Activated CD8-positive, alpha-beta T cell treated with anti-CD3 and anti-CD28 coated beads for 36 hours (primary cell): ENCODE measurements around the gene UTP4. TPM values are rescaled to one million over a fixed set of nuclear protein-coding genes. Genes with fewer than 3 reads are reported as not detected.

Experiments
- ATAC-seq: fragments of 200-7000 bp; cut with Tn5 transposase; one replicate; pipeline ENCODE4 v1.10.0; 2021; ENCODE audit warnings: mild to moderate bottlenecking, moderate library complexity
- CTCF ChIA-PET: fragments of 350-600 bp; sonication (Branson Sonifier 250); formaldehyde crosslinking; loops from one replicate; lab custom pipeline; 2021; ENCODE audit warnings: antibody characterized with exemption; lab: Charles Lee
- POLR2A ChIA-PET: fragments of 350-600 bp; sonication (Branson Sonifier 250); formaldehyde crosslinking; loops from one replicate; lab custom pipeline; 2021; ENCODE audit warnings: antibody characterized with exemption; lab: Charles Lee
- DNase-seq: peaks from one replicate; pipeline ENCODE4 v3.0.0-alpha.2; 2020
- H3K27ac Mint-ChIP-seq: one replicate; pipeline ENCODE4 v1.8.0; 2021; ENCODE audit warnings: mild to moderate bottlenecking, mixed read lengths
- H3K27me3 Mint-ChIP-seq: one replicate; pipeline ENCODE4 v1.8.0; 2021; ENCODE audit warnings: mixed read lengths
- H3K36me3 Mint-ChIP-seq: one replicate; pipeline ENCODE4 v1.8.0; 2021; ENCODE audit warnings: low read depth, mixed read lengths
- H3K4me1 Mint-ChIP-seq: one replicate; pipeline ENCODE4 v1.8.0; 2021; ENCODE audit warnings: low read depth, mixed read lengths
- H3K4me3 Mint-ChIP-seq: one replicate; pipeline ENCODE4 v1.8.0; 2021; ENCODE audit warnings: mild to moderate bottlenecking, moderate library complexity, mixed read lengths
- H3K9me3 Mint-ChIP-seq: one replicate; pipeline ENCODE4 v1.8.0; 2021; ENCODE audit warnings: mixed read lengths
- CTCF ChIP-seq: fragments of 200-600 bp; IDR thresholded peaks from one replicate; pipeline ENCODE4 v1.8.0; 2022; ENCODE audit warnings: antibody characterized with exemption, mild to moderate bottlenecking
- intact Hi-C: fragments of 100-400 bp; cut with micrococcal nuclease; formaldehyde crosslinking; loops from one replicate; pipeline ENCODE4 v1.10.0; 2022
- total RNA-seq, 2 experiments: library from RNA; stranded (reverse); gene quantifications; one replicate each; pipeline ENCODE4 v1.2.3, GENCODE V29; 2021

The UTP4 gene
- total RNA-seq, 2 experiments from 2014 or later, result 112 to 121 TPM

- CTCF ChIA-PET, result interaction anchor here (1.2 to 4.1 kb wide), 4 partner anchors 13 to 537 kb away, joined by 3 to 14 read pairs (median 6); no protein-coding TSS in a partner anchor
- POLR2A ChIA-PET, result no interaction called here
- intact Hi-C loops, result no loop called here
- Mint-ChIP-seq H3K9me3 (no peaks in the 10 kb centered on the region), H3K27ac (peak overlapping the region; percentile 12), H3K27me3 (no peaks in the 10 kb centered on the region), H3K4me1 (peaks cover 36% of the 10 kb centered on the region), H3K4me3 (no peak overlapping the region), H3K36me3 (peaks cover 28% of the 10 kb centered on the region)
- DNase-seq (no peak), ATAC-seq (no peak)
- no peak for TF ChIP-seq CTCF
Measured at GRCh38 chr16:69127966-69128510, 4.4 kb upstream of the UTP4 start.

- H3K36me3 Mint-ChIP-seq, result peaks cover 42% of the 10 kb centered on the region
- CTCF ChIA-PET, result interaction anchor here (0.9 to 4.1 kb wide), 7 partner anchors 9 to 540 kb away, joined by 3 to 14 read pairs (median 4); no protein-coding TSS in a partner anchor
- DNase-seq (no peak), ATAC-seq (no peak)
- H3K4me3 Mint-ChIP-seq, result peak overlapping the region; percentile 88
- no peaks in the 10 kb centered on the region for H3K27me3 Mint-ChIP-seq
- no peak for TF ChIP-seq CTCF
- no peaks in the 10 kb centered on the region for H3K9me3 Mint-ChIP-seq
- peak overlapping the region; percentile 93 for H3K27ac Mint-ChIP-seq
- POLR2A ChIA-PET, result interaction anchor here (1.2 kb wide), 1 partner anchor 36 kb away, joined by 7 read pairs; no protein-coding TSS in a partner anchor
- intact Hi-C loops, result loop anchor here (5.0 kb wide), 1 partner anchor 288 kb away; the partner anchor contains the start of gene TANGO6
- peaks cover 51% of the 10 kb centered on the region for H3K4me1 Mint-ChIP-seq
Measured at GRCh38 chr16:69130461-69130860, 2.0 kb upstream of the UTP4 start.

GRCh38 chr16:69131167-69131838 lies 1.1 kb upstream of the UTP4 start:
- intact Hi-C loops, result loop anchor here (5.0 kb wide), 1 partner anchor 289 kb away; the partner anchor contains the start of gene TANGO6
- DNase-seq (no peak), ATAC-seq (no peak)
- Mint-ChIP-seq H3K4me3 (peak overlapping the region; percentile 88), H3K36me3 (peaks cover 44% of the 10 kb centered on the region), H3K9me3 (no peaks in the 10 kb centered on the region), H3K4me1 (peaks cover 48% of the 10 kb centered on the region), H3K27ac (peak overlapping the region; percentile 93), H3K27me3 (no peaks in the 10 kb centered on the region)
- no peak for TF ChIP-seq CTCF
- ChIA-PET POLR2A (interaction anchor here (0.7 to 1.9 kb wide), 2 partner anchors 35 to 252 kb away, joined by 3 to 7 read pairs; no protein-coding TSS in a partner anchor), CTCF (interaction anchor here (4.1 kb wide), 1 partner anchor 18 kb away, joined by 14 read pairs; no protein-coding TSS in a partner anchor)

GRCh38 chr16:69131839-69132423 lies 518 bp upstream of the UTP4 start:
- ATAC-seq (peak; percentile 68), DNase-seq (peak; percentile 83)
- Mint-ChIP-seq H3K4me1 (peaks cover 50% of the 10 kb centered on the region), H3K36me3 (peaks cover 49% of the 10 kb centered on the region), H3K4me3 (peak overlapping the region; percentile 88), H3K27ac (peak overlapping the region; percentile 93), H3K9me3 (no peaks in the 10 kb centered on the region), H3K27me3 (no peaks in the 10 kb centered on the region)
- TF ChIP-seq CTCF, result no peak
- POLR2A ChIA-PET, result interaction anchor here (0.6 to 3.2 kb wide), 9 partner anchors 8 to 251 kb away, joined by 3 to 21 read pairs (median 4); partner anchors contain the start of gene SNTB2
- intact Hi-C loops, result loop anchor here (5.0 kb wide), 1 partner anchor 290 kb away; the partner anchor contains the start of gene TANGO6
- CTCF ChIA-PET, result interaction anchor here (1.3 to 1.7 kb wide), 2 partner anchors 19 to 33 kb away, joined by 4 to 7 read pairs; no protein-coding TSS in a partner anchor
